Caco-2 (cell line): Measurements from ENCODE around the gene CFAP52. TPM values are rescaled to one million over a fixed set of nuclear protein-coding genes. Genes with fewer than 3 reads are reported as not detected.

Source experiments
- BruUV-seq: library from RNA; stranded (reverse); fragments of 400-500 nt; replicated peaks from 2 replicates; lab custom pipeline; 2021; lab: Mats Ljungman, UMichigan
- CTCF ChIA-PET: fragments of 300-600 bp; sonication (Branson Sonifier 250); formaldehyde crosslinking; loops from one replicate; lab custom pipeline; 2022; ENCODE audit warnings: antibody characterized with exemption; lab: Charles Lee
- POLR2A ChIA-PET: fragments of 300-600 bp; sonication (Branson Sonifier 250); formaldehyde crosslinking; loops from one replicate; lab custom pipeline; 2022; ENCODE audit warnings: antibody characterized with exemption; lab: Charles Lee
- DNase-seq, 2 experiments: peaks; one replicate each; pipeline versions ENCODE4 v3.0.0 to v3.0.0-alpha.2; 2020 to 2022
- H3K27me3 ChIP-seq: replicated peaks from 2 replicates; pipeline ENCODE4 v1.6.0; 2011; ENCODE audit warnings: low read length; ENCODE audit not compliant: control insufficient read depth, insufficient read depth
- H3K36me3 ChIP-seq: 2 replicates; pipeline ENCODE4 v1.5.1; 2011; ENCODE audit warnings: low read length; ENCODE audit not compliant: control insufficient read depth, insufficient read depth
- H3K4me1 ChIP-seq: fragments of 250-450 bp; sonication (Bioruptor Pico); 2 replicates; pipeline ENCODE4 v1.5.1; 2020; ENCODE audit warnings: mild to moderate bottlenecking
- H3K4me3 ChIP-seq: 2 replicates; pipeline ENCODE4 v1.5.1; 2011; ENCODE audit warnings: low read depth, mild to moderate bottlenecking, control low read depth, low read length
- H3K9me3 ChIP-seq: fragments of 250-450 bp; sonication (Bioruptor Pico); 2 replicates; pipeline ENCODE4 v1.5.1; 2020; ENCODE audit warnings: mild to moderate bottlenecking, moderate library complexity
- H3K27ac Mint-ChIP-seq: one replicate; pipeline ENCODE4 v1.8.0; 2022; ENCODE audit warnings: mixed read lengths; ENCODE audit not compliant: unreplicated experiment
- H3K27me3 Mint-ChIP-seq: one replicate; pipeline ENCODE4 v1.8.0; 2022; ENCODE audit warnings: mixed read lengths; ENCODE audit not compliant: insufficient read depth, unreplicated experiment
- H3K36me3 Mint-ChIP-seq: one replicate; pipeline ENCODE4 v1.8.0; 2022; ENCODE audit warnings: mild to moderate bottlenecking, mixed read lengths; ENCODE audit not compliant: insufficient read depth, unreplicated experiment
- H3K4me1 Mint-ChIP-seq: one replicate; pipeline ENCODE4 v1.8.0; 2022; ENCODE audit warnings: low read depth, mixed read lengths; ENCODE audit not compliant: unreplicated experiment
- H3K4me3 Mint-ChIP-seq: one replicate; pipeline ENCODE4 v1.8.0; 2022; ENCODE audit warnings: mild to moderate bottlenecking, moderate library complexity, mixed read lengths; ENCODE audit not compliant: unreplicated experiment
- H3K9me3 Mint-ChIP-seq: one replicate; pipeline ENCODE4 v1.8.0; 2022; ENCODE audit warnings: mixed read lengths; ENCODE audit not compliant: unreplicated experiment
- CTCF ChIP-seq, 2 experiments: fragments of 200-600 bp in 1 of 2; IDR thresholded peaks; 1 replicate in 1 of 2; 2 replicates in 1 of 2; pipeline versions ENCODE4 v1.5.1 to v1.8.0; 2011 to 2022; ENCODE audit warnings: antibody characterized with exemption in 1 of 2, control low read depth in 1 of 2, inconsistent platforms in 1 of 2, low read depth in 1 of 2, low read length in 1 of 2, mild to moderate bottlenecking in 1 of 2, moderate library complexity in 1 of 2; ENCODE audit not compliant: insufficient read depth in 1 of 2, severe bottlenecking in 1 of 2, unreplicated experiment in 1 of 2
- intact Hi-C: fragments of 100-400 bp; cut with micrococcal nuclease; formaldehyde crosslinking; loops from one replicate; pipeline ENCODE4 v1.10.0; 2022; ENCODE audit not compliant: unreplicated experiment
- total RNA-seq: library from RNA; stranded (reverse); gene quantifications from 2 replicates; pipeline ENCODE4 v1.2.3, GENCODE V29; 2022

CFAP52 gene
- total RNA-seq, 1 experiment from 2014 or later, result not detected

DNA sequence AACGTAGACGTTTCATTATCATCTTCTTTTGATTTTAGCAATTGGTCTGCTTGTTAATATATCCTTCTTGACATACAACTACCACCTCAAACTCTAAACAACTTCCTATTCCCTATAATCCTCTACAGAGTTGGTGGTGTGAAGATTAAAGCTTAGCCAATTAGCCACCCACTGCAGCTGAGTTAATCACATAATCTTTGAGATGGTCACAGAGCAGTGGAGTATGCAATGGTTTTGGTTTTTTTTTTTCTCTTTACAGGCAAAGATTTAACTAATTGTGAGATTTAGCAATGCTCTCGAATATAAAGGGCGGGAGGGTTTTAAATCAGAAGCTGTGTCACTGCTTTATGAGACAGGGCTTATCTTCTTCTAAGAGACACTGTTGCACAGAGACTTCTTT, 37.8 kb upstream of the CFAP52 start:
- Histone ChIP-seq H3K4me3 (no peak overlapping the region), H3K36me3 (no peaks in the 10 kb centered on the region), H3K9me3 (no peaks in the 10 kb centered on the region), H3K27me3 (no peaks in the 10 kb centered on the region), H3K4me1 (no peaks in the 10 kb centered on the region)
- Mint-ChIP-seq H3K9me3 (no peaks in the 10 kb centered on the region), H3K27ac (no peak overlapping the region), H3K4me3 (no peak overlapping the region), H3K27me3 (no peaks in the 10 kb centered on the region), H3K36me3 (no peaks in the 10 kb centered on the region), H3K4me1 (no peaks in the 10 kb centered on the region)
- no peak for TF ChIP-seq CTCF (IDR thresholded peaks at IDR 0.05; ENCODE audit: insufficient read depth in 1 of 2, low read depth in 1 of 2, low read length in 1 of 2, severe bottlenecking in 1 of 2, unreplicated experiment in 1 of 2)
- intact Hi-C loops, result no loop called here
- BruUV-seq, result no TSS peak
- DNase-seq, result no peak
- ChIA-PET POLR2A (no interaction called here), CTCF (no interaction called here)

DNA sequence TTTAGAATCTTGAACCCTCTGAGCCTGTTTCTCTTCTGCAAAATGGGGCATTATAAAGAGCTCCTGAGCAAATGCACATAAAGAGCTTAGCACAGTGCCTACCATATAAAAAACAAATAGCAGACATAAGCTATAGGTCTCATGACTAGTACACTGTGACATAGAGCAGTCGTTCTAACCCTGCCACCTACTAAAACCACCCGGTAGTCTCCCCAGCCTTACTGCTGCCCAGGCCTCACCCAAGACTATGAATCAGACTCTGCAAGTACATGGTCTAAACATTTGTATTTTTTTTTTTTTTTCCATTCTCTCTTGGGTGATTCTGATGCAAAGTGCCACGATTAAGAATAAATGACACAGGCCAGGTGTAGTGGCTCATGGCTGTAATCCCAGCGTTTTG, 34.7 kb upstream of the CFAP52 start:
- no peak for DNase-seq
- Histone ChIP-seq H3K36me3 (no peaks in the 10 kb centered on the region), H3K9me3 (no peaks in the 10 kb centered on the region), H3K27me3 (no peaks in the 10 kb centered on the region), H3K4me1 (no peaks in the 10 kb centered on the region), H3K4me3 (no peak overlapping the region)
- H3K27me3 Mint-ChIP-seq, result no peaks in the 10 kb centered on the region
- POLR2A ChIA-PET, result no interaction called here
- no peak for TF ChIP-seq CTCF (IDR thresholded peaks at IDR 0.05; ENCODE audit: insufficient read depth in 1 of 2, low read depth in 1 of 2, low read length in 1 of 2, severe bottlenecking in 1 of 2, unreplicated experiment in 1 of 2)
- no peaks in the 10 kb centered on the region for H3K36me3 Mint-ChIP-seq
- BruUV-seq, result no TSS peak
- H3K9me3 Mint-ChIP-seq, result no peaks in the 10 kb centered on the region
- intact Hi-C loops, result no loop called here
- H3K27ac Mint-ChIP-seq, result no peak overlapping the region
- no peak overlapping the region for H3K4me3 Mint-ChIP-seq
- H3K4me1 Mint-ChIP-seq, result no peaks in the 10 kb centered on the region
- CTCF ChIA-PET, result no interaction called here

GRCh38 chr17:9544221-9544620, 32.2 kb upstream of the CFAP52 start:
- no peak overlapping the region for H3K4me3 Mint-ChIP-seq
- POLR2A ChIA-PET, result no interaction called here
- H3K27me3 ChIP-seq, result no peaks in the 10 kb centered on the region
- no peaks in the 10 kb centered on the region for H3K4me1 Mint-ChIP-seq
- H3K36me3 ChIP-seq, result no peaks in the 10 kb centered on the region
- no TSS peak for BruUV-seq
- no peaks in the 10 kb centered on the region for H3K27me3 Mint-ChIP-seq
- CTCF ChIA-PET, result no interaction called here
- TF ChIP-seq CTCF (IDR thresholded peaks at IDR 0.05; ENCODE audit: insufficient read depth in 1 of 2, low read depth in 1 of 2, low read length in 1 of 2, severe bottlenecking in 1 of 2, unreplicated experiment in 1 of 2), result no peak
- intact Hi-C loops, result no loop called here
- H3K4me1 ChIP-seq, result no peaks in the 10 kb centered on the region
- H3K36me3 Mint-ChIP-seq, result no peaks in the 10 kb centered on the region
- no peaks in the 10 kb centered on the region for H3K9me3 Mint-ChIP-seq
- DNase-seq, result no peak
- no peak overlapping the region for H3K27ac Mint-ChIP-seq
- H3K4me3 ChIP-seq, result no peak overlapping the region
- H3K9me3 ChIP-seq, result no peaks in the 10 kb centered on the region
